ENCODE results near the gene OR13J1.

Gene OR13J1

GRCh38 chr9:35840881-35841644 is 29.1 kb downstream of the OR13J1 start:
- H3K4me3 ChIP-seq, result no peak overlapping the region
- H3K27ac ChIP-seq, result peak overlapping the region in 2 of 21 experiments; percentile 8 to 11

- no peak overlapping the region for H3K4me3 ChIP-seq
- H3K27ac ChIP-seq, result no peak overlapping the region
These were observed 30.3 kb downstream of the OR13J1 start for GRCh38 chr9:35839926-35840325.

- Histone ChIP-seq H3K27ac (no peak overlapping the region), H3K4me3 (no peak overlapping the region)
These were observed 33.6 kb downstream of the OR13J1 start for GRCh38 chr9:35836595-35836994.

GRCh38 chr9:35835766-35836165 is 34.4 kb downstream of the OR13J1 start:
- Histone ChIP-seq H3K4me3 (no peak overlapping the region), H3K27ac (no peak overlapping the region)

- no peak overlapping the region for H3K4me3 ChIP-seq
- H3K27ac ChIP-seq, result no peak overlapping the region
These were observed 35.0 kb downstream of the OR13J1 start for GRCh38 chr9:35835216-35835632.

- no peak overlapping the region for H3K4me3 ChIP-seq
- peak overlapping the region in 3 of 21 experiments; percentile 24 to 30 (median 30) for H3K27ac ChIP-seq
These were observed 35.7 kb downstream of the OR13J1 start for GRCh38 chr9:35834260-35835215.

- no peak overlapping the region for H3K4me3 ChIP-seq
- H3K27ac ChIP-seq, result peak overlapping the region in 5 of 21 experiments; percentile 32 to 66 (median 52)
These were observed 37.4 kb downstream of the OR13J1 start for GRCh38 chr9:35832814-35833213.

GRCh38 chr9:35831040-35831439 is 39.2 kb downstream of the OR13J1 start:
- H3K4me3 ChIP-seq, result no peak overlapping the region
- no peak overlapping the region for H3K27ac ChIP-seq

- H3K27ac ChIP-seq, result peak overlapping the region in 19 of 21 experiments; percentile 75 to 98 (median 91)
- peak overlapping the region; percentile 50 to 76 (median 75) for H3K4me3 ChIP-seq
These were observed 40.5 kb downstream of the OR13J1 start for GRCh38 chr9:35829764-35830096.

- Histone ChIP-seq H3K4me3 (peak within 1 kb of the TSS; percentile 50 to 76 (median 75)), H3K27ac (peak within 1 kb of the TSS; percentile 75 to 98 (median 87))
These were observed 41.0 kb downstream of the OR13J1 start, which contains the start of gene TMEM8B for GRCh38 chr9:35829084-35829763. Gene TMEM8B (plus strand): TSS chr9:35829228. CDS start chr9:35829448, 220 bp downstream.

GRCh38 chr9:35828716-35829083 is 41.5 kb downstream of the OR13J1 start, which contains the start of gene FAM221B:
Gene FAM221B (minus strand): TSS chr9:35828732. CDS start chr9:35826161, 2,571 bp downstream.
- peak within 1 kb of the TSS; percentile 75 to 98 (median 87) for H3K27ac ChIP-seq
- peak within 1 kb of the TSS; percentile 50 to 76 (median 75) for H3K4me3 ChIP-seq

GRCh38 chr9:35827486-35827885 is 42.7 kb downstream of the OR13J1 start:
- H3K27ac ChIP-seq, result peak overlapping the region in 1 of 21 experiments; percentile 18
- no peak overlapping the region for H3K4me3 ChIP-seq

GRCh38 chr9:35826071-35826701 is 44.0 kb downstream of the OR13J1 start:
- no peak overlapping the region for H3K4me3 ChIP-seq

GRCh38 chr9:35822926-35823325 is 47.3 kb downstream of the OR13J1 start:
- Histone ChIP-seq H3K27ac (no peak overlapping the region), H3K4me3 (no peak overlapping the region)

More at GRCh38 chr9:35826071-35826701, 44.0 kb downstream of the OR13J1 start:
- peak overlapping the region in 2 of 21 experiments; percentile 3 to 66 for H3K27ac ChIP-seq

- no peak overlapping the region for H3K27ac ChIP-seq
- no peak overlapping the region for H3K4me3 ChIP-seq
These were observed 50.1 kb downstream of the OR13J1 start for GRCh38 chr9:35820076-35820475.

Data from skin epidermis (tissue), 12 donors.